Fibroblast of skin of abdomen (primary cell): Measurements from ENCODE around the gene PTPRU.

Experiments
- DNase-seq: peaks from one replicate; pipeline ENCODE4 v3.0.0-alpha.2; 2013

The PTPRU gene

DNA sequence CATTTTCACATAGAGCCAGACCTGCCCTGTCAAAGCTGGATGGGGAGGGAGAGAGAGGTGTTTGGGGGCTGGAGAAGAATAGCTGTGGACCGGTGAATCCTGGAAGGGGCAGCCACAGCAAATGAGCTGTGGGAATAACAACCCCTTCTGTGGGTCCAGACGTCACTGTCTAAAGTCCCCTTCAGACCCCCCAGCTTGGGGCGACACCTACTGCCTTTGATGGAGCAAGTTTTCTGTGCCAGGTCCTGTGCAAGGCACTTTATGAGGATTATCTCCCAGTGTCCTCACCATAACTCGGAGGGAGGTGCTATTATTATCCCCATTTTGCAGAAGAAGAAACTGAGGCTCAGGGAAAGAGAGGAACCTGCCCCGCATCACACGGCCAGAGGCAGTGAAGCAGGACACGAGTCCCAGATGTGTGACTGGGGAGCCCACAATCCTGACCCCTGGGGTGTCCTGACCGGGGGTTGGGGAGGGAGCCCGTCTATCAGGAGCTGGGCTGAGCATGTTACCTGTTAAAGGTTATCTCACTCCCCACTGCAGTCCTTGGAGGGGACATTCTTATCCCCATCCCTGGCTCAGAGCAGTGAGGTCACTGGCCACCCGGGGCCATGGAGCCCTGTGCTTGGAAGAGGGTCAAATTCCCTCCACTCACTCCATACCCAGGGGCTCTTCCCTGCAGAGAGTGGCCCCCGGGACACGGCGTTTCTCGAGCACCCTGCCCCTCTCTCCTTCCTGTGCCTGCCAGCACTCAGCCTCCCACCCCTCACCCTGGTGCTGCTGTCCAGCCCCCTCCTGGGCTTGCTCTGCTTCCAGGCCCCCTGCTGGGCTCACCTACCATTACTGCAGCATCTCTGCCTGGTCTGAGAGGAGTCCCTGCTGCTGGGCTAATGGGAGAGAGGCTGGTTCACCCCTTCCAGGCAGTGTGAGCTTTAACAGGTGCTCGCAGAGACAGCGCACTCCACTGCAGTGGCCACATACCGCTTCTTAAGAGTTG, 132.9 kb downstream of the PTPRU start:
- no peak for DNase-seq

DNA sequence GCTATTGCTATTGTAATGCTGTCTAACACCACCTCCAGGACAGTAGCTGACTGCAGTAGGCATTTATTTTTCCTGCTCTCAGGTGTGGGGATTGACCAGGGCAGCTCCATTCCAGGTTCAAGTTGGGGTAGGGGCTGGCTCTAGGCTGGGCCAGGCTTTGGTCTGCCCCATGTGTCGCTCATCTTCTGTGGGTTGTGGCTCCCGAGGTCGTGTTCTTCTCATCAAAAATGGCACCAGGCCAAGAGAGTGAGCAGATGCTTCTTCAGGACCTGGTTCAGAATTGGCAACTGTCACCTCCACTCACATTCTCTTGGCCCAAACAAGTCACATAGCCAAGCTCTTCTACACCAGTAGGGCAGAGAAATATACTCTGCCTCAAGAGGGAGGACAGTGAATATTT, 133.7 kb downstream of the PTPRU start:
- no peak for DNase-seq

GRCh38 chr1:29371332-29371731, 135.0 kb downstream of the PTPRU start:
- no peak for DNase-seq

DNA sequence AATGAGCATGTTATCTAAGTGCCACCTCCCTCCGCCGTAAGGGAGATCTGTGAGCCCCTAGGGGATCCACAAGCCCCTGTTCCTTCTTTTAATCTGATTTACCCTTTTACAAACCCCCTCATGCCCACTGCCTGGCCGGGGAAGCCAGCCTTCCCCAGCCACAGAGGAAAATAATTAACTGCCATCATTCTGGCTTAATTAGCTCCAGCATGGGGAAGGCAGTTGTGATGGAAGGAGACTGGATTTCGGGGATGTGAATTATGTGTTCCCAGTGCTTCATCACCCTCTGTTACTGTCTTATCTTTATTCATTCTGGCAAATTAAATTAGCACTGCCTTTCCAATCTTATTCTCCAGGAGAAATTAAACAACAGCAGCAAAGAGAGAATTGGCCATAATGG, 135.8 kb downstream of the PTPRU start:
- DNase-seq = no peak
